Panc1 (cell line): ENCODE measurements around the gene WDR31. TPM values are rescaled to one million over a fixed set of nuclear protein-coding genes. Genes with fewer than 3 reads are reported as not detected.
A peak's percentile ranks its signal among the peaks of the same experiment; 100 is the strongest.

Experiments used
- ATAC-seq: fragments of 200-7000 bp; cut with Tn5 transposase; 2 replicates; pipeline ENCODE4 v1.9.1; 2020; ENCODE audit warnings: mild to moderate bottlenecking, moderate library complexity
- BruUV-seq: library from RNA; stranded (reverse); fragments of 400-500 nt; replicated peaks from 2 replicates; lab custom pipeline; 2021; lab: Mats Ljungman, UMichigan
- CTCF ChIA-PET: fragments of 300-600 bp; sonication (Branson Sonifier 250); formaldehyde crosslinking; loops from one replicate; lab custom pipeline; 2022; ENCODE audit warnings: antibody characterized with exemption; lab: Charles Lee
- POLR2A ChIA-PET: fragments of 300-600 bp; sonication (Branson Sonifier 250); formaldehyde crosslinking; loops from one replicate; lab custom pipeline; 2022; ENCODE audit warnings: antibody characterized with exemption; lab: Charles Lee
- DNase-seq: peaks from one replicate; pipeline ENCODE4 v3.0.0-alpha.2; 2010; ENCODE audit warnings: low read depth, low spot score
- H3K27ac ChIP-seq: 2 replicates; pipeline ENCODE4 v1.5.1; 2011; ENCODE audit warnings: mild to moderate bottlenecking, low read length, inconsistent platforms
- H3K27me3 ChIP-seq: fragments of 200-500 bp; sonication (Bioruptor generic); 2 replicates; pipeline ENCODE4 v1.6.0; 2014; ENCODE audit warnings: low read length, inconsistent platforms; ENCODE audit not compliant: control insufficient read depth, insufficient read depth
- H3K36me3 ChIP-seq: fragments of 200-500 bp; sonication (Bioruptor generic); 2 replicates; pipeline ENCODE4 v1.5.1; 2014; ENCODE audit warnings: inconsistent platforms, mild to moderate bottlenecking, low read length, moderate library complexity; ENCODE audit not compliant: control insufficient read depth, insufficient read depth
- H3K4me1 ChIP-seq: 2 replicates; pipeline ENCODE4 v1.5.1; 2011; ENCODE audit warnings: inconsistent platforms, mild to moderate bottlenecking, low read length, moderate library complexity; ENCODE audit not compliant: control insufficient read depth, insufficient read depth
- H3K4me3 ChIP-seq, 2 experiments: 2 replicates each; pipeline ENCODE4 v1.5.1; 2011 to 2012; ENCODE audit warnings: low read depth in 2 of 2, low read length in 2 of 2, mild to moderate bottlenecking in 2 of 2, inconsistent platforms in 1 of 2, moderate library complexity in 1 of 2
- H3K9me3 ChIP-seq: fragments of 200-500 bp; sonication (Bioruptor generic); 2 replicates; pipeline ENCODE4 v1.5.1; 2014; ENCODE audit warnings: low read depth, mild to moderate bottlenecking, inconsistent platforms, low read length, moderate library complexity; ENCODE audit not compliant: control insufficient read depth, insufficient read depth
- POLR2AphosphoS5 ChIP-seq: IDR thresholded peaks from 2 replicates; pipeline ENCODE4 v1.6.1; 2012; ENCODE audit warnings: mild to moderate bottlenecking, low read depth, low read length, moderate library complexity
- REST ChIP-seq, 2 experiments: IDR thresholded peaks; 2 replicates each; pipeline ENCODE4 v1.6.1; 2011 to 2012; ENCODE audit warnings: low read depth in 2 of 2, control low read depth in 1 of 2, low read length in 1 of 2, mild to moderate bottlenecking in 1 of 2, moderate library complexity in 1 of 2; ENCODE audit not compliant: insufficient read depth in 1 of 2
- SIN3A ChIP-seq: IDR thresholded peaks from 2 replicates; pipeline ENCODE4 v1.6.1; 2012; ENCODE audit warnings: low read depth, mild to moderate bottlenecking, low read length, moderate library complexity, borderline replicate concordance; ENCODE audit not compliant: insufficient read depth
- TCF7L2 ChIP-seq: IDR thresholded peaks from 2 replicates; pipeline ENCODE4 v1.6.1; 2011; ENCODE audit warnings: mild to moderate bottlenecking, low read depth, low read length, inconsistent platforms
- in situ Hi-C: cut with HindIII; loops from 2 replicates; pipeline ENCODE4 v1.10.0; 2016; ENCODE audit warnings: low sequenced_read_pairs, low pct_unique_long_range_greater_than_20kb
- intact Hi-C: fragments of 100-400 bp; cut with micrococcal nuclease; formaldehyde crosslinking; loops from one replicate; pipeline ENCODE4 v1.10.0; 2022; ENCODE audit not compliant: unreplicated experiment
- total RNA-seq: library from RNA; stranded (reverse); gene quantifications from one replicate; pipeline ENCODE4 v1.2.1, GENCODE V29; 2021; ENCODE audit not compliant: unreplicated experiment
- TF ChIP-seq, protein P1 (sequence below): fragments of 450-650 bp; IDR thresholded peaks from 2 replicates; pipeline ENCODE4 v1.5.1; 2017; ENCODE audit warnings: mild to moderate bottlenecking

WDR31 gene
- total RNA-seq, 1 experiment from 2014 or later: 0.80 TPM

- ChIA-PET POLR2A (no interaction called here), CTCF (no interaction called here)
- TF ChIP-seq REST (IDR thresholded peaks at IDR 0.05; ENCODE audit: insufficient read depth in 1 of 2, low read depth in 2 of 2, low read length in 1 of 2): no peak
- TF ChIP-seq POLR2AphosphoS5: no peak
- no peak for TF ChIP-seq TCF7L2
- TF ChIP-seq, protein P1, sequence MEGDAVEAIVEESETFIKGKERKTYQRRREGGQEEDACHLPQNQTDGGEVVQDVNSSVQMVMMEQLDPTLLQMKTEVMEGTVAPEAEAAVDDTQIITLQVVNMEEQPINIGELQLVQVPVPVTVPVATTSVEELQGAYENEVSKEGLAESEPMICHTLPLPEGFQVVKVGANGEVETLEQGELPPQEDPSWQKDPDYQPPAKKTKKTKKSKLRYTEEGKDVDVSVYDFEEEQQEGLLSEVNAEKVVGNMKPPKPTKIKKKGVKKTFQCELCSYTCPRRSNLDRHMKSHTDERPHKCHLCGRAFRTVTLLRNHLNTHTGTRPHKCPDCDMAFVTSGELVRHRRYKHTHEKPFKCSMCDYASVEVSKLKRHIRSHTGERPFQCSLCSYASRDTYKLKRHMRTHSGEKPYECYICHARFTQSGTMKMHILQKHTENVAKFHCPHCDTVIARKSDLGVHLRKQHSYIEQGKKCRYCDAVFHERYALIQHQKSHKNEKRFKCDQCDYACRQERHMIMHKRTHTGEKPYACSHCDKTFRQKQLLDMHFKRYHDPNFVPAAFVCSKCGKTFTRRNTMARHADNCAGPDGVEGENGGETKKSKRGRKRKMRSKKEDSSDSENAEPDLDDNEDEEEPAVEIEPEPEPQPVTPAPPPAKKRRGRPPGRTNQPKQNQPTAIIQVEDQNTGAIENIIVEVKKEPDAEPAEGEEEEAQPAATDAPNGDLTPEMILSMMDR: no peak
- no peak for TF ChIP-seq SIN3A
- Histone ChIP-seq H3K4me1 (peaks cover 5% of the 10 kb centered on the region; the same call in 1 of the 2 replicates), H3K9me3 (no peaks in the 10 kb centered on the region), H3K4me3 (no peak overlapping the region), H3K27ac (no peak overlapping the region), H3K27me3 (no peaks in the 10 kb centered on the region), H3K36me3 (no peaks in the 10 kb centered on the region)
- no peak for ATAC-seq
- in situ Hi-C loops: no loop called here
- no peak for DNase-seq
- intact Hi-C loops: no loop called here
- no TSS peak for BruUV-seq
These were observed 16.7 kb upstream of the WDR31 start for GRCh38 chr9:113356686-113357292.

- H3K27ac ChIP-seq: no peak overlapping the region
- no peak; the same call in 1 of the 2 replicates for ATAC-seq
- no peak for DNase-seq
- ChIA-PET POLR2A (no interaction called here), CTCF (interaction anchor here (0.6 to 0.7 kb wide), 2 partner anchors 41 to 42 kb away, joined by 3 to 5 read pairs; no protein-coding TSS in a partner anchor)
- no peaks in the 10 kb centered on the region for H3K36me3 ChIP-seq
- in situ Hi-C loops: no loop called here
- intact Hi-C loops: no loop called here
- BruUV-seq: no TSS peak
- H3K4me1 ChIP-seq: 0 out of 2 replicates have a peak, but pooled peaks cover under 1% of the 10 kb centered on the region
- TF ChIP-seq SIN3A: no peak
- TF ChIP-seq, protein P1: peak; percentile 18; the same call in 1 of the 2 replicates
- no peaks in the 10 kb centered on the region for H3K9me3 ChIP-seq
- peaks cover 8% of the 10 kb centered on the region for H3K27me3 ChIP-seq
- H3K4me3 ChIP-seq: no peak overlapping the region
These were observed 15.0 kb upstream of the WDR31 start for GRCh38 chr9:113355040-113355596.
